GM21825 (cell line): Measurements from ENCODE around the gene DDX21.
"Not testable (repeated sequence)": the region's sequence is repeated elsewhere in the genome, so short reads cannot be mapped to it uniquely, and the experiment has no call there.

ENCODE experiments used
- ATAC-seq: cut with Tn5 transposase; IDR thresholded peaks from one replicate; pipeline ENCODE4 v1.9.1; 2021; ENCODE audit warnings: mild to moderate bottlenecking, moderate library complexity; ENCODE audit not compliant: unreplicated experiment

DDX21 gene

DNA sequence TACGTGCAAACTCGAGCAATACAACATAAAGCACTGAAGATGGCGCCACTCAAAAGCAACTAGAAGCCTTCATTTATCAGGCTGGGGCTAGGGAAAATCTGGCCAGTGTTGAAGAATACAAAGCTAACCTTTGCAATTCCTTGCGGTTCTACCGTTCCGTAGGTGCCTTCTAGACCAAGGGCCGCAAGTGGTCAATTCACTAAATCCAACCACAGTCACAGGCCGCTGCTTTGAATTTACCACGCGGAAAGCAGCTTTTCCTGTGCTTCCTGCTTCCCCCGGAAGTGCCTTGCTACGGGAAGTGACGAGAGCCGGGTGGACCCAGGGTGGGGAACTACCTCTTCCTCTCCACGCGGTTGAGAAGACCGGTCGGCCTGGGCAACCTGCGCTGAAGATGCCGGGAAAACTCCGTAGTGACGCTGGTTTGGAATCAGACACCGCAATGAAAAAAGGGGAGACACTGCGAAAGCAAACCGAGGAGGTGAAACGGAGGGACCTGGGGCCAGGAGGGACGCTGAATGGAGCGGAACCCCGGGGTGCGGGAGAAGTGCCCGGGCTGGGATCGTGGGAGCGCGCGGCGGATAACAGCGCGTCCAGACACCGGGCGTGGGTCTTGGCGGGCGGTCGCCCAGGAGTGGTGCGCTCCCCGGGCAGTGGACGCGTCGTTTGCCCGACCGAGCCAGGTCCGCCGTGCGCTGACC, at the start of gene DDX21:
Gene DDX21, plus strand, starts transcription at position 339 of the 701 bp plus-strand sequence. Its CDS starts 56 bp downstream, at position 395.
- ATAC-seq, result peak; percentile 83

DNA sequence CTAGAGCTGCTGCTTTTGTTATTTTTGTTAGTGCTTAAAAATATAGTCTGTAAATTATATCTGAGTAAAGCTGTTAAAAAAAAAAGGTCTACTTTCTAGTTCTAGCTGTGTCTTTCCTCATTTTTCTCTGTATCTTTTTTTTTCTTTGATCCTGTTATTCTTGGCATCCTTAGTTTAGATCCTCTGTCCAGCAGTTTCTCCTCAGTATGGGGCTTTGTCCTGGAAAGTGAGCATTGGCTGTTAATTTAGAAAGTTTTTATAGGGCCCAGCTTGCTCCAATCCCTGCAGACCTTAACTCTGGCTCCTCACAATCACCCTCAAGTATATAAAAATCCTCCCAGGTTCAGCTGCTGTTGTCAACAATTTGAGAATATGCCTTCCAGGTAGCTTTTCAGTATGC, 31.4 kb upstream of the DDX21 start:
- ATAC-seq, result no peak

DNA sequence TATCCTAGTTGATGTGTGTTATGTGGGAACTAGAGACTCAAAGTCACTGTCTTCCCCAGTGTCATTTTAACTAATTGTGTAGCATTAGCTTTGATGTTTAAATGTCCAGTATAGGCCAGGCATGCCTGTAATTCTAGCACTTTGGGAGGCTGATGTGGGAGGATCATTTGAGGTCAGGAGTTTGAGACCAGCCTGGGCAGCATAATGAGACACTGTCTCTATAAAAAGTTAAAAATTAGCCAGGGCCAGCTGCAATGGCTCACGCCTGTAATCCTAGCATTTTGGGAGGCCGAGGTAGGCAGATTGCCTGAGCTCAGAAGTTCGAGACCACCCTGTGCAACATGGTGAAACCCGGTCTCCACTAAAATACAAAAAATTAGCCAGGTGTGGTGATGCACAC, 30.5 kb upstream of the DDX21 start:
- ATAC-seq, result no peak

DNA sequence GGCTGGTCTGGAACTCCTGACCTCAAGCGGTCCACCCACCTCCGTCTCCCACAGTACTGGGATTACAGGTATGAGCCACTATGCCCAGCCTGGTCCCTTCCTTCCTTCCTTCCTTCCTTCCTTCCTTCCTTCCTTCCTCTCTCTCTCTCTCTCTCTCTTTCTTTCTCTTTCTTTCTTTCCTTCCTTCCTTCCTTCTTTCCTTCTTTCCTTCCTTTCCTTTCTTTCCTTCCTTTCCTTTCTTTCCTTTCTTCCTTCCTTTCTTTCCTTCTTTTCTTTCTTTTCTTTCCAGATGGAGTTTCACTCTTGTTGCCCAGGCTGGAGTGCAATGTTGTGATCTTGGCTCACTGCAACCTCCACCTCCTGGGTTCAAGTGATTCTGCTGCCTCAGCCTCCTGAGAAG, 26.8 kb upstream of the DDX21 start:
- ATAC-seq, result not testable (repeated sequence)

DNA sequence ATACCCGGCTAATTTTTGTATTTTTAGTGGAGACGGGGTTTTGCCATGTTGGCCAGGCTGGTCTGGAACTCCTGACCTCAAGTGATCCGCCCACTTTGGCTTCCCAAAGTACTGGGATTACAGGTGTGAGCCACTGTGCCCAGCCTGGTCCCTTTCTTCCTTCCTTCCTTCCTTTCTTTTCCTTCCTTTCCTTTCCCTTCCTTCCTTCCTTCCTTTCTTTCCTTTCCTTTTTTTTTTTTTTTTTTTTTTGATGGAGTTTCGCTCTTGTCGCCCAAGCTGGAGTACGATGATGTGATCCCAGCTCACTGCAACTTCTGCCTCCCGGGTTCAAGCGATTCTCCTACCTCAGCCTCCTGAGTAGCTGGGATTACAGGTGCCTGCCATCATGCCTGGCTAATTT, 26.1 kb upstream of the DDX21 start:
- not testable (repeated sequence) for ATAC-seq

GRCh38 chr10:68932860-68933259, 23.1 kb upstream of the DDX21 start:
- ATAC-seq, result not testable (repeated sequence)

GRCh38 chr10:68934994-68935393, 21.0 kb upstream of the DDX21 start:
- no peak for ATAC-seq

- ATAC-seq, result no peak
These were observed 17.9 kb upstream of the DDX21 start for GRCh38 chr10:68938117-68938516.

GRCh38 chr10:68938884-68939283, 17.1 kb upstream of the DDX21 start:
- ATAC-seq, result no peak

GRCh38 chr10:68940917-68941316, 15.1 kb upstream of the DDX21 start:
- ATAC-seq, result not testable (repeated sequence)

- ATAC-seq, result no peak
These were observed 5.4 kb upstream of the DDX21 start for GRCh38 chr10:68950598-68950997.

- no peak for ATAC-seq
These were observed 1.1 kb upstream of the DDX21 start for GRCh38 chr10:68954904-68955303.

- ATAC-seq, result peak; percentile 12
These were observed 577 bp upstream of the DDX21 start for GRCh38 chr10:68955355-68955831.

- ATAC-seq, result no peak
These were observed 1.3 kb downstream of the DDX21 start for GRCh38 chr10:68957284-68957615.

DNA sequence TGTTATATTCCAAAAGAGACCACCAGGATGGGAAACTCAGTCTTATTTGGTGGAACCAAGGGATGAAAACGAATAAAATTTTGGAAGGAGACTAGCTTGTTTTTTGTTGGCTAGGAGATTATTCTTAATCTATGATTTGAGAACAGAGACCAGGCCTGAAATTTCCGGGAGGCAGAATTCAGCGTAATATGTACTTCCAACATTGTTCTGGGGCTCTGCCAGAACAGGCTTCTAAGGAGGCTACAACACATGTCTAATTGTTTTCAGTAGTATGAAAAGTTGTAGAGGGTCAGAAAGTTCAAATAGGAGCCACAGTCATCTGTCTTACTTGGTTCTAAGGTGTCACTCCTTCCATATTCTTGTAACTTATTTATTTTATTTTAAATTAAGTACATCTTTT, 1.7 kb downstream of the DDX21 start:
- no peak for ATAC-seq

GRCh38 chr10:68959695-68960527, 3.9 kb downstream of the DDX21 start:
- no peak for ATAC-seq

DNA sequence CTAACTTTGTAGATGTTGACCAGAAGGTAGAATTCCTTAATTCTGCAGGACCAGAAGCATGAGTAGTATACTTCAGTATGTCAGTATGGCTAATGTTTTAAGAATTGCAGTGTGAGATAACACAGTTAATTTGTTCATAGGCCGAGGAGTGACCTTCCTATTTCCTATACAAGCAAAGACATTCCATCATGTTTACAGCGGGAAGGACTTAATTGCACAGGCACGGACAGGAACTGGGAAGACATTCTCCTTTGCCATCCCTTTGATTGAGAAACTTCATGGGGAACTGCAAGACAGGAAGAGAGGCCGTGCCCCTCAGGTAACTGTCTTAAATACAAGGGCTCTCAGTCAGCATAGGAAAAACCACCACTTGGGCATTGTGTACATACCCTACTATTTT, 7.2 kb downstream of the DDX21 start:
- no peak for ATAC-seq

- ATAC-seq, result no peak
These were observed 18.0 kb downstream of the DDX21 start for GRCh38 chr10:68973975-68974374.

DNA sequence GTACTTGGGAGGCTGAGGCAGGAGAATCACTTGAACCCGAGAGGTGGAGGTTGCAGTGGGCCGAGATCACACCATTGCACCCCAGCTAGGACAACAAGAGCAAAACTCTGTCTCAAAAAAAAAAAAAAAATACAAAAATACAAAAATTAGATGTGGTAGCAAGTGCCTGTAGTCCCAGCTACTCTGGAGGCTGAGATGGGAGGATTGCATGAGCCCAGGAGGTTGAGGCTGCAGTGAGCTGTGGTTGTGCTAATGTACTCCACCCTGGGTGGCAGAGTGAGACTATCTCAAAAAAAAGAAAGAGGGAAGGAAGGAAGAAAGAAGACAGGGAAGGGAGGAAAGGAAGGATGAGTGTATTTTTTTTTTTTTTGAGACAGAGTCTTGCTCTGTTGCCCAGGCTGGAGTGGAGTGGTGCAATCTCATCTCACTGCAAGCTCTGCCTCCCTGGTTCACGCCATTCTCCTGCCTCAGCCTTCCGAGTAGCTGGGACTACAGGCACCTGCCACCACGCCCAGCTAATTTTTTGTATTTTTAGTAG, 20.0 kb downstream of the DDX21 start:
- not testable (repeated sequence) for ATAC-seq

DNA sequence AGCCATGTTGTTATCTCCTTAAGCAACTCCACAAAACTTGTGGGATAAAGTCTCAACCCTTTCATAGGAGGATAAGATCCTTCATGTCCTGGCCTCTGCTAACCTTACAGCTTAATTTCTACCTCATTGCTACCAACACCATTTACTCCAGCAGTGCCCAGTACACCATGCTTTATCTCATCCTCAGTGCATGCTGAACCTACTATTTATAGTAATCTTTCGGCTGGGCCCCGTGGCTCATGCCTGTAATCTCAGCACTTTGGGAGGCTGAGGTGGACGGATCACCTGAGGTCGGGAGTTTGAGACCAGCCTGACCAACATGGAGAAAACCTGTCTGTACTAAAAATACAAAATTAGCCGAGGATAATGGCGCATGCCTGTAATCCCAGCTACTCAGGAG, 23.8 kb downstream of the DDX21 start:
- not testable (repeated sequence) for ATAC-seq

- no peak for ATAC-seq
These were observed 25.1 kb downstream of the DDX21 start for GRCh38 chr10:68981074-68981473.

DNA sequence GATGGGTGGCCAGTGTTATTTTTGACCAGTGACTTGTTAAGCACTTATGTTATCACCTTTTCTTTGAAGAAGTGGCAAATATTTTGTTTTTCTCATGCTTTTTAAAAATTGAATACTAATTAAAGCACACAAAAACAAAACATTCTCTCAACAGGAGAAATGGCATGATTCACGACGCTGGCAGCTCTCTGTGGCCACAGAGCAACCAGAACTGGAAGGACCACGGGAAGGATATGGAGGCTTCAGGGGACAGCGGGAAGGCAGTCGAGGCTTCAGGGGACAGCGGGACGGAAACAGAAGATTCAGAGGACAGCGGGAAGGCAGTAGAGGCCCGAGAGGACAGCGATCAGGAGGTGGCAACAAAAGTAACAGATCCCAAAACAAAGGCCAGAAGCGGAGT, 26.4 kb downstream of the DDX21 start:
- ATAC-seq, result no peak
